ENCODE measurements around the gene TTC7B.

TTC7B gene

GRCh38 chr14:90585106-90585505 is 231.1 kb downstream of the TTC7B start:
- Histone ChIP-seq H3K4me3 (ENCODE audit: insufficient read depth, low read length, poor library complexity, severe bottlenecking) (no peak overlapping the region), H3K9me3 (ENCODE audit: insufficient read depth, low read length) (no peaks in the 10 kb centered on the region), H3K9me2 (replicated peaks; ENCODE audit: insufficient read depth, low read length) (no peaks in the 10 kb centered on the region), H3K79me2 (ENCODE audit: insufficient read depth, low read length) (no peaks in the 10 kb centered on the region), H3F3A (ENCODE audit: insufficient read depth) (no peaks in the 10 kb centered on the region), H3K4me2 (ENCODE audit: low read depth, low read length, poor library complexity, severe bottlenecking) (no peak overlapping the region), H4K20me1 (ENCODE audit: low read depth, low read length) (no peaks in the 10 kb centered on the region), H3K36me3 (ENCODE audit: low read length) (no peaks in the 10 kb centered on the region), H3K27me3 (ENCODE audit: low read length) (no peaks in the 10 kb centered on the region), H3K9ac (ENCODE audit: low read length) (no peak overlapping the region), H3K27ac (ENCODE audit: low read depth, low read length) (no peak overlapping the region), H2AFZ (ENCODE audit: low read depth, low read length, severe bottlenecking) (no peak overlapping the region)
- no peak for TF ChIP-seq CTCF (IDR thresholded peaks at IDR 0.05; ENCODE audit: insufficient read depth, low read length, poor library complexity, severe bottlenecking)
- no peak for TF ChIP-seq EZH2phosphoT487 (conservative IDR thresholded peaks at IDR 0.05; ENCODE audit: low read length)

- Histone ChIP-seq H3K9ac (ENCODE audit: low read length) (no peak overlapping the region), H3K4me3 (ENCODE audit: insufficient read depth, low read length, poor library complexity, severe bottlenecking) (no peak overlapping the region), H2AFZ (ENCODE audit: low read depth, low read length, severe bottlenecking) (no peak overlapping the region), H3K9me2 (replicated peaks; ENCODE audit: insufficient read depth, low read length) (no peaks in the 10 kb centered on the region), H3K36me3 (ENCODE audit: low read length) (no peaks in the 10 kb centered on the region), H3K27ac (ENCODE audit: low read depth, low read length) (no peak overlapping the region), H3F3A (ENCODE audit: insufficient read depth) (no peaks in the 10 kb centered on the region), H4K20me1 (ENCODE audit: low read depth, low read length) (no peaks in the 10 kb centered on the region), H3K9me3 (ENCODE audit: insufficient read depth, low read length) (no peaks in the 10 kb centered on the region), H3K79me2 (ENCODE audit: insufficient read depth, low read length) (no peaks in the 10 kb centered on the region), H3K27me3 (ENCODE audit: low read length) (no peaks in the 10 kb centered on the region), H3K4me2 (ENCODE audit: low read depth, low read length, poor library complexity, severe bottlenecking) (no peak overlapping the region)
- TF ChIP-seq CTCF (IDR thresholded peaks at IDR 0.05; ENCODE audit: insufficient read depth, low read length, poor library complexity, severe bottlenecking) (no peak), EZH2phosphoT487 (conservative IDR thresholded peaks at IDR 0.05; ENCODE audit: low read length) (no peak)
Observed at GRCh38 chr14:90583916-90584605, 232.2 kb downstream of the TTC7B start.

GRCh38 chr14:90583427-90583826 is 232.8 kb downstream of the TTC7B start:
- no peaks in the 10 kb centered on the region for H4K20me1 ChIP-seq (ENCODE audit: low read depth, low read length)
- H3K27me3 ChIP-seq (ENCODE audit: low read length), result no peaks in the 10 kb centered on the region
- H3K79me2 ChIP-seq (ENCODE audit: insufficient read depth, low read length), result no peaks in the 10 kb centered on the region
- H3K9ac ChIP-seq (ENCODE audit: low read length), result no peak overlapping the region
- H3K9me2 ChIP-seq (replicated peaks; ENCODE audit: insufficient read depth, low read length), result no peaks in the 10 kb centered on the region
- H3K4me2 ChIP-seq (ENCODE audit: low read depth, low read length, poor library complexity, severe bottlenecking), result no peak overlapping the region
- no peaks in the 10 kb centered on the region for H3F3A ChIP-seq (ENCODE audit: insufficient read depth)
- TF ChIP-seq EZH2phosphoT487 (conservative IDR thresholded peaks at IDR 0.05; ENCODE audit: low read length), result no peak
- TF ChIP-seq CTCF (IDR thresholded peaks at IDR 0.05; ENCODE audit: insufficient read depth, low read length, poor library complexity, severe bottlenecking), result no peak
- no peaks in the 10 kb centered on the region for H3K36me3 ChIP-seq (ENCODE audit: low read length)
- H3K27ac ChIP-seq (ENCODE audit: low read depth, low read length), result no peak overlapping the region
- H3K9me3 ChIP-seq (ENCODE audit: insufficient read depth, low read length), result no peaks in the 10 kb centered on the region
- H2AFZ ChIP-seq (ENCODE audit: low read depth, low read length, severe bottlenecking), result no peak overlapping the region
- no peak overlapping the region for H3K4me3 ChIP-seq (ENCODE audit: insufficient read depth, low read length, poor library complexity, severe bottlenecking)

All from SU-DHL-6 (cell line).